ENCODE measurements around the gene HINFP. TPM values are rescaled to one million over a fixed set of nuclear protein-coding genes. Genes with fewer than 3 reads are reported as not detected.

The HINFP gene
- total and polyA plus RNA-seq, 2 experiments from 2014 or later: 12.6 to 29.2 TPM

GRCh38 chr11:119087123-119087522 lies 34.3 kb upstream of the HINFP start:
- ATAC-seq (no peak), DNase-seq (ENCODE audit: low spot score) (no peak)
- Histone ChIP-seq H3K27ac (ENCODE audit: low read depth) (no peak overlapping the region), H3F3A (replicated peaks; ENCODE audit: low read depth) (peaks cover 18% of the 10 kb centered on the region), H3K4me2 (no peak overlapping the region), H3K36me3 (ENCODE audit: insufficient read depth) (no peaks in the 10 kb centered on the region; the same call in 1 of the 2 replicates), H3K27me3 (ENCODE audit: insufficient read depth) (no peaks in the 10 kb centered on the region), H3K4me1 (ENCODE audit: insufficient read depth) (peaks cover 4% of the 10 kb centered on the region; the same call in 1 of the 2 replicates), H2AFZ (no peak overlapping the region), H3K4me3 (no peak overlapping the region), H3K9me2 (ENCODE audit: insufficient read depth) (no peaks in the 10 kb centered on the region), H3K79me2 (replicated peaks; ENCODE audit: insufficient read depth) (peaks cover 20% of the 10 kb centered on the region), H4K20me1 (replicated peaks; ENCODE audit: insufficient read depth) (peaks cover 8% of the 10 kb centered on the region; the same call in 1 of the 2 replicates)
- Mint-ChIP-seq H3K9me3 (no peaks in the 10 kb centered on the region; the same call in 2 of the 3 replicates), H3K27me3 (ENCODE audit: insufficient read depth, low read depth, poor library complexity) (peaks cover 5% of the 10 kb centered on the region), H3K4me3 (peak overlapping the region; percentile 37; the same call in 1 of the 3 replicates), H3K36me3 (ENCODE audit: low read depth) (peaks cover 31% of the 10 kb centered on the region), H3K27ac (peak overlapping the region; percentile 77; the same call in 1 of the 2 replicates), H3K4me1 (peaks cover 5% of the 10 kb centered on the region; the same call in 2 of the 3 replicates)
- no peak for TF ChIP-seq POLR2AphosphoS5 (IDR thresholded peaks at IDR 0.05; ENCODE audit: low read depth)
- TF ChIP-seq STAT1 (IDR thresholded peaks at IDR 0.05; ENCODE audit: unreplicated experiment): no peak
- TF ChIP-seq, protein P1, sequence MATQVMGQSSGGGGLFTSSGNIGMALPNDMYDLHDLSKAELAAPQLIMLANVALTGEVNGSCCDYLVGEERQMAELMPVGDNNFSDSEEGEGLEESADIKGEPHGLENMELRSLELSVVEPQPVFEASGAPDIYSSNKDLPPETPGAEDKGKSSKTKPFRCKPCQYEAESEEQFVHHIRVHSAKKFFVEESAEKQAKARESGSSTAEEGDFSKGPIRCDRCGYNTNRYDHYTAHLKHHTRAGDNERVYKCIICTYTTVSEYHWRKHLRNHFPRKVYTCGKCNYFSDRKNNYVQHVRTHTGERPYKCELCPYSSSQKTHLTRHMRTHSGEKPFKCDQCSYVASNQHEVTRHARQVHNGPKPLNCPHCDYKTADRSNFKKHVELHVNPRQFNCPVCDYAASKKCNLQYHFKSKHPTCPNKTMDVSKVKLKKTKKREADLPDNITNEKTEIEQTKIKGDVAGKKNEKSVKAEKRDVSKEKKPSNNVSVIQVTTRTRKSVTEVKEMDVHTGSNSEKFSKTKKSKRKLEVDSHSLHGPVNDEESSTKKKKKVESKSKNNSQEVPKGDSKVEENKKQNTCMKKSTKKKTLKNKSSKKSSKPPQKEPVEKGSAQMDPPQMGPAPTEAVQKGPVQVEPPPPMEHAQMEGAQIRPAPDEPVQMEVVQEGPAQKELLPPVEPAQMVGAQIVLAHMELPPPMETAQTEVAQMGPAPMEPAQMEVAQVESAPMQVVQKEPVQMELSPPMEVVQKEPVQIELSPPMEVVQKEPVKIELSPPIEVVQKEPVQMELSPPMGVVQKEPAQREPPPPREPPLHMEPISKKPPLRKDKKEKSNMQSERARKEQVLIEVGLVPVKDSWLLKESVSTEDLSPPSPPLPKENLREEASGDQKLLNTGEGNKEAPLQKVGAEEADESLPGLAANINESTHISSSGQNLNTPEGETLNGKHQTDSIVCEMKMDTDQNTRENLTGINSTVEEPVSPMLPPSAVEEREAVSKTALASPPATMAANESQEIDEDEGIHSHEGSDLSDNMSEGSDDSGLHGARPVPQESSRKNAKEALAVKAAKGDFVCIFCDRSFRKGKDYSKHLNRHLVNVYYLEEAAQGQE (IDR thresholded peaks at IDR 0.05; ENCODE audit: unreplicated experiment): no peak
- no peak for TF ChIP-seq JUNB (IDR thresholded peaks at IDR 0.05; ENCODE audit: unreplicated experiment)
- no peak for TF ChIP-seq ETS1 (IDR thresholded peaks at IDR 0.05)
- TF ChIP-seq EZH2 (IDR thresholded peaks at IDR 0.05; ENCODE audit: low read depth, unreplicated experiment): no peak
- TF ChIP-seq ZNF114 (CRISPR knock-in tag; IDR thresholded peaks at IDR 0.05): no peak
- no peak for TF ChIP-seq NANOG (IDR thresholded peaks at IDR 0.05; ENCODE audit: borderline replicate concordance)
- no peak for TF ChIP-seq CREB1 (CRISPR knock-in tag; IDR thresholded peaks at IDR 0.05; ENCODE audit: low read depth)
- TF ChIP-seq ZNF462 (CRISPR knock-in tag; IDR thresholded peaks at IDR 0.05): no peak
- TF ChIP-seq, protein P2, sequence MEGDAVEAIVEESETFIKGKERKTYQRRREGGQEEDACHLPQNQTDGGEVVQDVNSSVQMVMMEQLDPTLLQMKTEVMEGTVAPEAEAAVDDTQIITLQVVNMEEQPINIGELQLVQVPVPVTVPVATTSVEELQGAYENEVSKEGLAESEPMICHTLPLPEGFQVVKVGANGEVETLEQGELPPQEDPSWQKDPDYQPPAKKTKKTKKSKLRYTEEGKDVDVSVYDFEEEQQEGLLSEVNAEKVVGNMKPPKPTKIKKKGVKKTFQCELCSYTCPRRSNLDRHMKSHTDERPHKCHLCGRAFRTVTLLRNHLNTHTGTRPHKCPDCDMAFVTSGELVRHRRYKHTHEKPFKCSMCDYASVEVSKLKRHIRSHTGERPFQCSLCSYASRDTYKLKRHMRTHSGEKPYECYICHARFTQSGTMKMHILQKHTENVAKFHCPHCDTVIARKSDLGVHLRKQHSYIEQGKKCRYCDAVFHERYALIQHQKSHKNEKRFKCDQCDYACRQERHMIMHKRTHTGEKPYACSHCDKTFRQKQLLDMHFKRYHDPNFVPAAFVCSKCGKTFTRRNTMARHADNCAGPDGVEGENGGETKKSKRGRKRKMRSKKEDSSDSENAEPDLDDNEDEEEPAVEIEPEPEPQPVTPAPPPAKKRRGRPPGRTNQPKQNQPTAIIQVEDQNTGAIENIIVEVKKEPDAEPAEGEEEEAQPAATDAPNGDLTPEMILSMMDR (conservative IDR thresholded peaks at IDR 0.05; ENCODE audit: low read depth in 2 of 2): no peak
- TF ChIP-seq ZNF331 (CRISPR knock-in tag; IDR thresholded peaks at IDR 0.05; ENCODE audit: low read depth): no peak
- TF ChIP-seq EZH2phosphoT487 (IDR thresholded peaks at IDR 0.05; ENCODE audit: unreplicated experiment): no peak
